HG03354 (cell line): ENCODE measurements around the gene LDAH.
"Not testable (repeated sequence)": the region's sequence is repeated elsewhere in the genome, so short reads cannot be mapped to it uniquely, and the experiment has no call there.

Experiments used
- ATAC-seq: cut with Tn5 transposase; IDR thresholded peaks from one replicate; pipeline ENCODE4 v1.9.1; 2021; ENCODE audit warnings: mild to moderate bottlenecking; ENCODE audit not compliant: unreplicated experiment, poor library complexity, severe bottlenecking

The LDAH gene

GRCh38 chr2:20725782-20726181 lies 97.1 kb downstream of the LDAH start:
- ATAC-seq: no peak

- no peak for ATAC-seq
These were observed 98.3 kb downstream of the LDAH start for GRCh38 chr2:20724500-20725053.

GRCh38 chr2:20723543-20723942 lies 99.4 kb downstream of the LDAH start:
- ATAC-seq: no peak

- ATAC-seq: no peak
These were observed 100.2 kb downstream of the LDAH start for GRCh38 chr2:20722592-20723240.

- no peak for ATAC-seq
These were observed 105.3 kb downstream of the LDAH start for GRCh38 chr2:20717641-20718040.

GRCh38 chr2:20716164-20716563 lies 106.7 kb downstream of the LDAH start:
- not testable (repeated sequence) for ATAC-seq

- not testable (repeated sequence) for ATAC-seq
These were observed 108.5 kb downstream of the LDAH start for GRCh38 chr2:20714412-20714811.

- not testable (repeated sequence) for ATAC-seq
These were observed 109.3 kb downstream of the LDAH start for GRCh38 chr2:20713585-20713984.

- not testable (repeated sequence) for ATAC-seq
These were observed 111.3 kb downstream of the LDAH start for GRCh38 chr2:20711641-20712040.

GRCh38 chr2:20707601-20708000 lies 115.3 kb downstream of the LDAH start:
- no peak for ATAC-seq

- ATAC-seq: no peak
These were observed 116.1 kb downstream of the LDAH start for GRCh38 chr2:20706786-20707185.

- no peak for ATAC-seq
These were observed 116.7 kb downstream of the LDAH start for GRCh38 chr2:20706217-20706616.

- ATAC-seq: no peak
These were observed 118.0 kb downstream of the LDAH start for GRCh38 chr2:20704886-20705285.

- no peak for ATAC-seq
These were observed 120.3 kb downstream of the LDAH start for GRCh38 chr2:20702563-20702962.

GRCh38 chr2:20698916-20699613 lies 123.8 kb downstream of the LDAH start:
- ATAC-seq: peak; percentile 49

- ATAC-seq: no peak
These were observed 125.5 kb downstream of the LDAH start for GRCh38 chr2:20697322-20697934.

- ATAC-seq: no peak
These were observed 126.5 kb downstream of the LDAH start for GRCh38 chr2:20696366-20696765.

GRCh38 chr2:20693317-20693716 lies 129.6 kb downstream of the LDAH start:
- no peak for ATAC-seq

GRCh38 chr2:20692081-20692480 lies 130.8 kb downstream of the LDAH start:
- no peak for ATAC-seq

GRCh38 chr2:20691076-20691734 lies 131.7 kb downstream of the LDAH start:
- ATAC-seq: no peak
